AG08395 (cell line): ENCODE results near the gene LPIN3.

Experiments
- DNase-seq: peaks from one replicate; pipeline ENCODE4 v3.0.0; 2012; ENCODE audit warnings: mixed read lengths, low spot score

The LPIN3 gene

GRCh38 chr20:41320441-41320840 lies 20.2 kb upstream of the LPIN3 start:
- no peak for DNase-seq

GRCh38 chr20:41320976-41321375 lies 19.6 kb upstream of the LPIN3 start:
- DNase-seq: no peak

DNA sequence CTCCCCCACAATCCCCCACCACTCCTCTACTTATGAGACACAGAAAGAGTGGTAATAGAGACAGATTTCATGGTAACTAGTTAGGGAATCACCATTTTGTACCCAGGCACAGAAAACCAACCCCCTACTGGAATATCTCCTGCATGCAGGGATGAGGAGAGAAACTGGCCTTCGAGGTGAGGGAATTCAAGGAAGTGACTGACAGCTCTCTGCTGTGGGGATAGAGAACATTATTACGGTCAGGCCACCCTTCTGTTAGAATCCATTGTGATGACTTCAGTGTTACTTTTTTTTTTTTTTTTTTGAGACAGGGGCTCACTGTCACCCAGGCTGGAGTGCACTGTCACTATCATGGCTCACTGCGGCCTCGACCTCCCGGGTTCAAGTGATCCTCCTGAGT lies 13.4 kb upstream of the LPIN3 start:
- no peak for DNase-seq

GRCh38 chr20:41329435-41330342 lies 10.9 kb upstream of the LPIN3 start:
- peak; percentile 95 for DNase-seq

DNA sequence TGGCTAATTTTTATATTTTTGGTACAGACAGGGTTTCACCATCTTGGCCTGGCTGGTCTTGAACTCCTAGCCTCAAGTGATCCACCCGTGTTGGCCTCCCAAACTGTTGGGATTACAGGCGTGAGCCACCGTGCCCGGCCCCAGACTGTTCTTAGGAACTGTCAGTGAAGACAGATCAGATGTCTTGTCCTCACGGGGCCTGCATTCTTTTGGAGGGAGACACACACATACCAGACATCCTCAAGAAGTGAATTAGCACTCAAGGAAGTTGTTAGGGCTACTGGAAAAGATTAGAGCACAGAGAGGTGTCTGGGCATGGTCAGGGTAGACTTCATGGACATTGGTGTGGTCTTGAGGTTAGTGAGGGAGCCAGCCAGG lies 10.3 kb upstream of the LPIN3 start:
- no peak for DNase-seq

DNA sequence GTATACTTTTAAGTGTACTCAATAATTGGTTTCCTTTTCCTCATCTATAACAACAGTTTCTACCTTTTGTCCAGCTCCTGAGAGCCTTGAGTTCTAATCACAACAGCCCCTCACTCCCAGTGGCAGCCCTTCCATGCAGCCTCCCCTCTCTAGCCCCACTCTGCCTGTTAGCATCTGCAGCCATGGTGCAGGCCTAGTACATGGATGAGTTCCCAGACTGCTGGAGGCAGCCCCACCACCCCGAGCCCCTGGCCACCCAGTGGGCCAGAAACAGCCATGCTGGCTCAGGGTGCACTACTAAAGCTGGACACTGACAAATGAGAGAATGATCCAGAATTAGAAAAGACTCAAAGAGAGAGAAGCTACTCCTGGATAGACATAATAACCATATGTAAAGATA lies 9.7 kb upstream of the LPIN3 start:
- no peak for DNase-seq

- no peak for DNase-seq
Observed at GRCh38 chr20:41331731-41332130, 8.9 kb upstream of the LPIN3 start.

DNA sequence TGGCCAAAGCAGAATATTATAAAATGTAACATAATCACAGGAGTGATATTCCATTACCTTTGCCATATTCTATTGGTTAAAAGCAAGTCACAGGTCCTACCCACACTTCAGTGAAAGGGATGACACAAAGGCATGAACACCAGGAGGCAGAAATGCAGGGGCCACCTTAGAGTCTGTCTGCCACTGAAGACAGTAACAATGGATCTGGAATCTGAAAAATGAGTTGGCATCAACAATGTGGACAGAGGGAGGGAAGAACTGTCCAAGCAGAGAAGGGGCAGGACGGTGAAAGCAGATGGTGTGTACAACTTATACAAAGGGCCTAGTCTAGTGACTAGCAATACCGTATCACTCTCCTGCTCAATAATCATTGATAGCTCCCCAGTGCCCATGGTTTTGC lies 6.6 kb upstream of the LPIN3 start:
- DNase-seq: no peak

DNA sequence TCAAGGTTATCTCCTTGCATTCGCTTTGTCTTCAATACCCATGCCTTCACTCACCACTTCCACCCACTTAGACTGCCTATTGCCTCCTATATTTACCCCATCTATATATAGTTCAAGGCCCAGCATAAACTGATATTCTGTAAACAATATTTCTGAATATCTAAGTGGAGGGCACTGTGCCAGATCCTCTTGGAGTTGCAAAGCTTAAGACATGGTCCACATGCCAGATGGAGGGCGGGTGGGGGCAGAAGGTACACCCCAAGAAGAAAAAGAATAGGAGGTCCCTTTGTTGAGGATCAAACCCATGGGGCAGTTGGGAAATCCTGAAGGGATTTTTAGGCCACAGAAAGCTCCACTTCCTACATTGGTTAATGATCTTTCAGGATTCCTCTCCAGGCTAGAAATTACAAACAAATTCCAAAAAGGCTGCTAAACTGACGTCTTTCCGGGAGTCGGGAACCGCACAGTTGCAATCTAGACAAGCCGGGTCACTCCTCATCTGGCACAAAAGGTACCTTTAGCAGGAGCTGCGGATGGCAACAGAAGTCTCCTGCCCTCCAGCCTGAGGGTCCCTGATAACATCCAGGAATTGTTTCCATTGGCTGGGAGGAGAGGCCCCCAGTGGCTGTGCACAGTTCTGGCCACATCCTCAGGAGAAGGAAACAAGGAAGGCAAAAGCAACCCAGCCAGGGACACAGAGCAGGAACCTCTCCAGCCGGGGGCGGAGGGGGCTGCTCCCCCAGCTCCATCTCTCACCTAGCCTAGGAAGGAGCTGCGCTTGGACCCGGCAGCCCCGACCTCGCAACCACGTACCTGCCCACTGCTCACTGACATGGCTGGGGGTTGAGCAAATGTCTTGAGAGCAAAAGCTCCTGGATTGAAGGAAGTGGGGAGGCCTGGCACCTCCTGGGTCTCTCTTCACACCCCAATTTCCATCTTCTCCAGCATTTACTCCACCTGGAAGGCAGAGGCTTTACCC lies 5.9 kb upstream of the LPIN3 start:
- DNase-seq: no peak

GRCh38 chr20:41335591-41335990 lies 5.0 kb upstream of the LPIN3 start:
- DNase-seq: no peak

DNA sequence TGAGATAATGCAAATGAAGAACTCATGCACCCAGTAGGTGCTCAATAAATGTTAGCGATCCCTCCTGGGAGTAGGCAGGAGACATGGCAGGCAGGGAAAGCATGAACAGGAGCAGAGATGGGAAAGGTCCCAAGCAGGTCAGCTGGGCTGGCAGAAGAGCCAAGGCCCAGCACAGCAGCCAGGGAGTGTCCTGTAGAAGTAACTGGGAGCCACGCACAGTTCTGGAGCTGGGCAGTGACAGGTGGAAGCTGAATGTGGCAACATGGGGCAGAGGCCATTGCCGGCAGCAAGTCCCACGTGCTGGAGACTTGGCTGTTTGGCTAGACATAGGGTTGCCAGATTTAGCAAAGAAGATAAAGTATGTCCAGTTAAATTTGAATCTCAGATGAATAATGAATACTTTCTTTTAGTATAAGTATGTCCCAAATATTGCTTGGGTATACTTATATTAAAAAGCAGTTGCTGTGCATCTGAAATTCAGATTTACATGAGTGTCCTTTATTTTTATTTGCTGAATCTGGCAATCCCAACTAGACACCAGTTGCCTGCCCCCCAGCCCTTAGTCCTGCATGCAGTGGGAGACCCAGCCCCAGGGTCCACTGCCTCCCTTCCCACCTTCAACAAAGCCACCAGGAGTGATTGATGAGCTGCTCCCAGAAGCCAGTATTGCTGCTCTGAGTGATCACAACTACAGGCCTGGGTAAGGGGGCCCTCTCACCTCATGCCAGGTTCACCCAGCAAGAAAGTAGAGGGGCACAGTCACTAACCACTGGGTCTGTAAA lies 3.7 kb upstream of the LPIN3 start:
- no peak for DNase-seq

GRCh38 chr20:41339957-41340326 lies 679 bp upstream of the LPIN3 start:
- peak; percentile 74 for DNase-seq

GRCh38 chr20:41342474-41343464 lies 2.1 kb downstream of the LPIN3 start:
- no peak for DNase-seq

DNA sequence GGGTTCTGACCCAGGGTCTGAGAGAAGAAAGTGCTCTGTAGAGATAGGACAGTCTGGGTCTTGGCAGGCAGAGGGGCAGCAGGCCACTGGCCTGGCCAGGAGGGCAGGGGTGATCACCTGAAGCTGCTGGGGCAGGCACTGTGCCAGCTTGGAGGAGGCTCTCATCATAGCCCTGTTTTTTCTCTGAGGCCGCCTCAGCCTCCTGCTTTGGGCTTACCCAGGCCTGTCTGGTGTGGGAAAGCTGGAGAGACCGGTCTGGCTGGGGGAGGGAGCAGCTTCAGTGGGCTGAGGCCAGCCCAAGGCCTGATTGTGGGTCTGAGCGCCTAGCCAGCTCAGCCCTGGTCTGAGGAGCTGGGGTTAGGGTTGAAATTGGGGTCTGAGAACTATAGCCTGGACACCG lies 3.9 kb downstream of the LPIN3 start:
- no peak for DNase-seq

- no peak for DNase-seq
Observed at GRCh38 chr20:41344938-41345728, 4.5 kb downstream of the LPIN3 start.

- DNase-seq: no peak
Observed at GRCh38 chr20:41345729-41346067, 5.1 kb downstream of the LPIN3 start.

GRCh38 chr20:41347523-41348429 lies 7.2 kb downstream of the LPIN3 start:
- no peak for DNase-seq

DNA sequence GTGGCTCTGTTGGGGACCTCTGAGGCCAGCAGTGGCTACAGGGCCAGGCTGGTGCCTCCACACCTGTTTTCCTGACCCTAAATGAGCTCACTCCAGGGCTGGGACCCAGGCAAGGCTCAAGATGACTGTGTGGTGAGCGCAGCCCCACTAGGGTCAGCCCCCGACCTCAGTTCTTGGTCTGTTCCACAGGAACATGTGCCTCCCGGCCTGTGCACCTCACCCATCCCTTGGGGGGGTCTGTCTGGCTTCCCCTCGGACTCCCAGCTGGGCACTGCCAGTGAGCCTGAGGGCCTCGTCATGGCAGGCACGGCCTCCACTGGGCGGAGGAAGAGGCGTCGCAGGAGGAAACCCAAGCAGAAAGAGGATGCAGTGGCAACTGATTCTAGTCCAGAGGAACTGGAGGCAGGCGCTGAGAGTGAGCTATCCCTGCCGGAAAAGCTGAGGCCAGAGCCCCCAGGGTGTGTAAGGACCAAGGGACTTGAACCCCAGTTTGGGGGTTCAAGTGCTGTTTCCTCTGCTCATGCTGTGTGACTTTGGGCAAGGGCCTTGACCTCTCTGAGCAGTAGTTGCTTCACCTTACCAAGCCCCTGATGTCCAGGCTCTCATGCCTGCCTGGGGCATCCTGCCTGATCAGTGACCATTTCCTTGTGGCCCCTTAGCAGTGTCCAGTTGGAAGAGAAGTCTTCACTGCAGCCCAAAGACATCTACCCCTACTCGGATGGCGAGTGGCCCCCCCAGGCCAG lies 8.0 kb downstream of the LPIN3 start:
- DNase-seq: no peak
